Panc1 (cell line): ENCODE data around the gene ING1. TPM values are rescaled to one million over a fixed set of nuclear protein-coding genes. Genes with fewer than 3 reads are reported as not detected.
"Not testable (repeated sequence)": the region's sequence is repeated elsewhere in the genome, so short reads cannot be mapped to it uniquely, and the experiment has no call there.

Experiments
- ATAC-seq: fragments of 200-7000 bp; cut with Tn5 transposase; 2 replicates; pipeline ENCODE4 v1.9.1; 2020; ENCODE audit warnings: mild to moderate bottlenecking, moderate library complexity
- BruUV-seq: library from RNA; stranded (reverse); fragments of 400-500 nt; replicated peaks from 2 replicates; lab custom pipeline; 2021; lab: Mats Ljungman, UMichigan
- CTCF ChIA-PET: fragments of 300-600 bp; sonication (Branson Sonifier 250); formaldehyde crosslinking; loops from one replicate; lab custom pipeline; 2022; ENCODE audit warnings: antibody characterized with exemption; lab: Charles Lee
- POLR2A ChIA-PET: fragments of 300-600 bp; sonication (Branson Sonifier 250); formaldehyde crosslinking; loops from one replicate; lab custom pipeline; 2022; ENCODE audit warnings: antibody characterized with exemption; lab: Charles Lee
- DNase-seq: peaks from one replicate; pipeline ENCODE4 v3.0.0-alpha.2; 2010; ENCODE audit warnings: low read depth, low spot score
- H3K27ac ChIP-seq: 2 replicates; pipeline ENCODE4 v1.5.1; 2011; ENCODE audit warnings: mild to moderate bottlenecking, low read length, inconsistent platforms
- H3K27me3 ChIP-seq: fragments of 200-500 bp; sonication (Bioruptor generic); 2 replicates; pipeline ENCODE4 v1.6.0; 2014; ENCODE audit warnings: low read length, inconsistent platforms; ENCODE audit not compliant: control insufficient read depth, insufficient read depth
- H3K36me3 ChIP-seq: fragments of 200-500 bp; sonication (Bioruptor generic); 2 replicates; pipeline ENCODE4 v1.5.1; 2014; ENCODE audit warnings: inconsistent platforms, mild to moderate bottlenecking, low read length, moderate library complexity; ENCODE audit not compliant: control insufficient read depth, insufficient read depth
- H3K4me1 ChIP-seq: 2 replicates; pipeline ENCODE4 v1.5.1; 2011; ENCODE audit warnings: inconsistent platforms, mild to moderate bottlenecking, low read length, moderate library complexity; ENCODE audit not compliant: control insufficient read depth, insufficient read depth
- H3K4me3 ChIP-seq, 2 experiments: 2 replicates each; pipeline ENCODE4 v1.5.1; 2011 to 2012; ENCODE audit warnings: low read depth in 2 of 2, low read length in 2 of 2, mild to moderate bottlenecking in 2 of 2, inconsistent platforms in 1 of 2, moderate library complexity in 1 of 2
- H3K9me3 ChIP-seq: fragments of 200-500 bp; sonication (Bioruptor generic); 2 replicates; pipeline ENCODE4 v1.5.1; 2014; ENCODE audit warnings: low read depth, mild to moderate bottlenecking, inconsistent platforms, low read length, moderate library complexity; ENCODE audit not compliant: control insufficient read depth, insufficient read depth
- POLR2AphosphoS5 ChIP-seq: IDR thresholded peaks from 2 replicates; pipeline ENCODE4 v1.6.1; 2012; ENCODE audit warnings: mild to moderate bottlenecking, low read depth, low read length, moderate library complexity
- SIN3A ChIP-seq: IDR thresholded peaks from 2 replicates; pipeline ENCODE4 v1.6.1; 2012; ENCODE audit warnings: low read depth, mild to moderate bottlenecking, low read length, moderate library complexity, borderline replicate concordance; ENCODE audit not compliant: insufficient read depth
- TCF7L2 ChIP-seq: IDR thresholded peaks from 2 replicates; pipeline ENCODE4 v1.6.1; 2011; ENCODE audit warnings: mild to moderate bottlenecking, low read depth, low read length, inconsistent platforms
- in situ Hi-C: cut with HindIII; loops from 2 replicates; pipeline ENCODE4 v1.10.0; 2016; ENCODE audit warnings: low sequenced_read_pairs, low pct_unique_long_range_greater_than_20kb
- intact Hi-C: fragments of 100-400 bp; cut with micrococcal nuclease; formaldehyde crosslinking; loops from one replicate; pipeline ENCODE4 v1.10.0; 2022; ENCODE audit not compliant: unreplicated experiment
- total RNA-seq: library from RNA; stranded (reverse); gene quantifications from one replicate; pipeline ENCODE4 v1.2.1, GENCODE V29; 2021; ENCODE audit not compliant: unreplicated experiment
- TF ChIP-seq, protein P1 (sequence below): fragments of 450-650 bp; IDR thresholded peaks from 2 replicates; pipeline ENCODE4 v1.5.1; 2017; ENCODE audit warnings: mild to moderate bottlenecking
- TF ChIP-seq, protein P2 (sequence below), 2 experiments: IDR thresholded peaks; 2 replicates each; pipeline ENCODE4 v1.6.1; 2011 to 2012; ENCODE audit warnings: low read depth in 2 of 2, control low read depth in 1 of 2, low read length in 1 of 2, mild to moderate bottlenecking in 1 of 2, moderate library complexity in 1 of 2; ENCODE audit not compliant: insufficient read depth in 1 of 2

ING1 gene
- total RNA-seq, 1 experiment from 2014 or later: 9.2 TPM

DNA sequence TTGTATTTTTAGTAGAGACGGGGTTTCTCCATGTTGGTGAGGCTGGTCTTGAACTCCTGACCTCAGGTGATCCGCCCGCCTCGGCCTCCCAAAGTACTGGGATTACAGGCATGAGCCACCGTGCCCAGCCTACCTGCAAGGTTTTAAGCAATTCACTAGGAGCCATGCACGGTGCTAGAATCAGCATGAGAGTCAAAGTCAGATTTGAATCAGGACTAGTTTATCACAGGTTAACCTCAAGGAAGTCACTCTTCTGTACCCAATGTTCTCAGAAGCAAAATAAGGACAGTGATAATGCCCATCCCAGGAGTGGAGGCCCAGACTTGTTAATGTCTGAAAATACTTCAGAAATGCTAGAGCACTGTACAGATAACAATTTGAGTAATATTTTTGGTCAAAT is 12.7 kb downstream of the ING1 start:
- BruUV-seq, in situ Hi-C loops, CTCF ChIA-PET, H3K9me3 ChIP-seq, intact Hi-C loops, H3K27ac ChIP-seq, H3K4me1 ChIP-seq, DNase-seq, POLR2A ChIA-PET, H3K4me3 ChIP-seq, H3K27me3 ChIP-seq, H3K36me3 ChIP-seq, ATAC-seq: not testable (repeated sequence)

DNA sequence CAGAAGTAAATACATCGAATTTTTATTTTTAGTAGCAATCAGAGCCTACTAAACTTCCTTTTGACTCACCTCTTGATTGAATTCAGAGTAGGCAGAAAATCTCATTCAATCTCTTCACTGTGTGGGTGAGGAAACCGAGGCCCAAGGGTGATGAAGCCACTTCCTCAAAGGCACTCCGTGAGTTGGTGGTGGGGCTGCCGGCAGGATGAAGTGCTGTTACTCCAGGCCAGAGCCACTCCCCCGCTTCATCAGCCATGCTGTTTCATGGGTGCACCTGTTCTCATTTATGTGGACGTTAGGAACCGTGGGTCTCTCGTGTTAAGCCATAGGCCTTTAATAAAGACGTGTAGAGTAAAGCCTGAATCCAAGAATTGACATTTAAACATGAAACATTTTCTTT is 13.2 kb downstream of the ING1 start:
- BruUV-seq: no TSS peak
- ChIA-PET POLR2A (no interaction called here), CTCF (no interaction called here)
- ATAC-seq: no peak
- DNase-seq: no peak
- Histone ChIP-seq H3K9me3 (no peaks in the 10 kb centered on the region), H3K27me3 (no peaks in the 10 kb centered on the region), H3K27ac (no peak overlapping the region), H3K4me3 (no peak overlapping the region), H3K4me1 (no peaks in the 10 kb centered on the region; the same call in 1 of the 2 replicates), H3K36me3 (no peaks in the 10 kb centered on the region)
- TF ChIP-seq, protein P1, sequence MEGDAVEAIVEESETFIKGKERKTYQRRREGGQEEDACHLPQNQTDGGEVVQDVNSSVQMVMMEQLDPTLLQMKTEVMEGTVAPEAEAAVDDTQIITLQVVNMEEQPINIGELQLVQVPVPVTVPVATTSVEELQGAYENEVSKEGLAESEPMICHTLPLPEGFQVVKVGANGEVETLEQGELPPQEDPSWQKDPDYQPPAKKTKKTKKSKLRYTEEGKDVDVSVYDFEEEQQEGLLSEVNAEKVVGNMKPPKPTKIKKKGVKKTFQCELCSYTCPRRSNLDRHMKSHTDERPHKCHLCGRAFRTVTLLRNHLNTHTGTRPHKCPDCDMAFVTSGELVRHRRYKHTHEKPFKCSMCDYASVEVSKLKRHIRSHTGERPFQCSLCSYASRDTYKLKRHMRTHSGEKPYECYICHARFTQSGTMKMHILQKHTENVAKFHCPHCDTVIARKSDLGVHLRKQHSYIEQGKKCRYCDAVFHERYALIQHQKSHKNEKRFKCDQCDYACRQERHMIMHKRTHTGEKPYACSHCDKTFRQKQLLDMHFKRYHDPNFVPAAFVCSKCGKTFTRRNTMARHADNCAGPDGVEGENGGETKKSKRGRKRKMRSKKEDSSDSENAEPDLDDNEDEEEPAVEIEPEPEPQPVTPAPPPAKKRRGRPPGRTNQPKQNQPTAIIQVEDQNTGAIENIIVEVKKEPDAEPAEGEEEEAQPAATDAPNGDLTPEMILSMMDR: no peak
- TF ChIP-seq TCF7L2: no peak
- TF ChIP-seq POLR2AphosphoS5: no peak
- TF ChIP-seq, protein P2, sequence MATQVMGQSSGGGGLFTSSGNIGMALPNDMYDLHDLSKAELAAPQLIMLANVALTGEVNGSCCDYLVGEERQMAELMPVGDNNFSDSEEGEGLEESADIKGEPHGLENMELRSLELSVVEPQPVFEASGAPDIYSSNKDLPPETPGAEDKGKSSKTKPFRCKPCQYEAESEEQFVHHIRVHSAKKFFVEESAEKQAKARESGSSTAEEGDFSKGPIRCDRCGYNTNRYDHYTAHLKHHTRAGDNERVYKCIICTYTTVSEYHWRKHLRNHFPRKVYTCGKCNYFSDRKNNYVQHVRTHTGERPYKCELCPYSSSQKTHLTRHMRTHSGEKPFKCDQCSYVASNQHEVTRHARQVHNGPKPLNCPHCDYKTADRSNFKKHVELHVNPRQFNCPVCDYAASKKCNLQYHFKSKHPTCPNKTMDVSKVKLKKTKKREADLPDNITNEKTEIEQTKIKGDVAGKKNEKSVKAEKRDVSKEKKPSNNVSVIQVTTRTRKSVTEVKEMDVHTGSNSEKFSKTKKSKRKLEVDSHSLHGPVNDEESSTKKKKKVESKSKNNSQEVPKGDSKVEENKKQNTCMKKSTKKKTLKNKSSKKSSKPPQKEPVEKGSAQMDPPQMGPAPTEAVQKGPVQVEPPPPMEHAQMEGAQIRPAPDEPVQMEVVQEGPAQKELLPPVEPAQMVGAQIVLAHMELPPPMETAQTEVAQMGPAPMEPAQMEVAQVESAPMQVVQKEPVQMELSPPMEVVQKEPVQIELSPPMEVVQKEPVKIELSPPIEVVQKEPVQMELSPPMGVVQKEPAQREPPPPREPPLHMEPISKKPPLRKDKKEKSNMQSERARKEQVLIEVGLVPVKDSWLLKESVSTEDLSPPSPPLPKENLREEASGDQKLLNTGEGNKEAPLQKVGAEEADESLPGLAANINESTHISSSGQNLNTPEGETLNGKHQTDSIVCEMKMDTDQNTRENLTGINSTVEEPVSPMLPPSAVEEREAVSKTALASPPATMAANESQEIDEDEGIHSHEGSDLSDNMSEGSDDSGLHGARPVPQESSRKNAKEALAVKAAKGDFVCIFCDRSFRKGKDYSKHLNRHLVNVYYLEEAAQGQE (IDR thresholded peaks at IDR 0.05; ENCODE audit: insufficient read depth in 1 of 2, low read depth in 2 of 2, low read length in 1 of 2): no peak
- TF ChIP-seq SIN3A: no peak
- in situ Hi-C loops (no loop called here), intact Hi-C loops (no loop called here)

DNA sequence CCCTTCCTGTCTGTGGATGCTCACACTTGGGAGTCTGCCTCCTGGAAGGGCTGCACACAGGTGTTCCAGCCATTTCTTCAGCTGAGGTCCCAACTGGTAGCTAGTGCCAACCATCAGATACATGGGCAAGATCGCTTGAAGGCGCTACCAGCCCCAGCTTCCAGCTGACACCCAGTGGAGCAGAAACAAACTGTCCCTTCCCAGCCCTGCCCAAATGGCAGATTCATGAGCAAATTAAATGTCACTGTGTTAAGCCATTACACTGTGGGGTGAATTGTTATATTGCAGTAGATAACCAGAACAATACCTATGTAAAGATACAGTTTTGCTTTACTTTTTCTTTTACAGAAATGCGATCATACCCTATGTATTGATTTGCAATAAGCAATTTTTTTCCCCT is 17.6 kb downstream of the ING1 start:
- in situ Hi-C loops (no loop called here), intact Hi-C loops (no loop called here)
- ATAC-seq: no peak
- no peaks in the 10 kb centered on the region for H3K36me3 ChIP-seq
- POLR2A ChIA-PET: no interaction called here
- no peak overlapping the region for H3K27ac ChIP-seq
- H3K27me3 ChIP-seq: no peaks in the 10 kb centered on the region
- no peaks in the 10 kb centered on the region; the same call in 1 of the 2 replicates for H3K4me1 ChIP-seq
- BruUV-seq: no TSS peak
- no peaks in the 10 kb centered on the region for H3K9me3 ChIP-seq
- H3K4me3 ChIP-seq: no peak overlapping the region
- CTCF ChIA-PET: interaction anchor here (0.7 kb wide), 1 partner anchor 57 kb away, joined by 8 read pairs; no protein-coding TSS in a partner anchor
- no peak for DNase-seq
- TF ChIP-seq, protein P2 (IDR thresholded peaks at IDR 0.05; ENCODE audit: insufficient read depth in 1 of 2, low read depth in 2 of 2, low read length in 1 of 2): no peak
- TF ChIP-seq, protein P1: no peak
- TF ChIP-seq SIN3A: no peak
- no peak for TF ChIP-seq POLR2AphosphoS5
- TF ChIP-seq TCF7L2: no peak
